ENCODE data around the gene MAB21L1.

Gene MAB21L1

DNA sequence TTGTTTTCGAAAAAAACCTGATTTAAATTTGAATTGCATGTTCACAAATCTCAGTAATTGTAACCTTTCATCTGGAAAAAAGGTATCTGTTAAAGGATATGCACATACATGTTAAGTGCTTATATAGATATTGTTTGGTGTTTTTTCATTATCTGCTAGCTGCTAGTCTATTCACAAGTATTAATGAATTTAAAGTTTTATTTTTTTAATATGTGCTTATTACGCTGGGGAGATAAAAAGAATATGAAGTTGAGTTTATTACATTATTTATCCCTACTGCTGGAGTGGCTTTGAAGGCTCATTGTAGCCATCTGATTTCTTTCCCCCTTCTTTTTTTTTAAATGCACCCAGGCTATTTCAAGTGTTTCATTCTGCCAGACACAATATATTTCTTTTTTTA lies 3.9 kb upstream of the MAB21L1 start:
- TF ChIP-seq, protein P1, sequence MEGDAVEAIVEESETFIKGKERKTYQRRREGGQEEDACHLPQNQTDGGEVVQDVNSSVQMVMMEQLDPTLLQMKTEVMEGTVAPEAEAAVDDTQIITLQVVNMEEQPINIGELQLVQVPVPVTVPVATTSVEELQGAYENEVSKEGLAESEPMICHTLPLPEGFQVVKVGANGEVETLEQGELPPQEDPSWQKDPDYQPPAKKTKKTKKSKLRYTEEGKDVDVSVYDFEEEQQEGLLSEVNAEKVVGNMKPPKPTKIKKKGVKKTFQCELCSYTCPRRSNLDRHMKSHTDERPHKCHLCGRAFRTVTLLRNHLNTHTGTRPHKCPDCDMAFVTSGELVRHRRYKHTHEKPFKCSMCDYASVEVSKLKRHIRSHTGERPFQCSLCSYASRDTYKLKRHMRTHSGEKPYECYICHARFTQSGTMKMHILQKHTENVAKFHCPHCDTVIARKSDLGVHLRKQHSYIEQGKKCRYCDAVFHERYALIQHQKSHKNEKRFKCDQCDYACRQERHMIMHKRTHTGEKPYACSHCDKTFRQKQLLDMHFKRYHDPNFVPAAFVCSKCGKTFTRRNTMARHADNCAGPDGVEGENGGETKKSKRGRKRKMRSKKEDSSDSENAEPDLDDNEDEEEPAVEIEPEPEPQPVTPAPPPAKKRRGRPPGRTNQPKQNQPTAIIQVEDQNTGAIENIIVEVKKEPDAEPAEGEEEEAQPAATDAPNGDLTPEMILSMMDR (IDR thresholded peaks at IDR 0.05; ENCODE audit: borderline replicate concordance, insufficient read depth, low read depth, low read length), result no peak
- H3K4me3 ChIP-seq (ENCODE audit: low read depth, low read length), result no peak overlapping the region

DNA sequence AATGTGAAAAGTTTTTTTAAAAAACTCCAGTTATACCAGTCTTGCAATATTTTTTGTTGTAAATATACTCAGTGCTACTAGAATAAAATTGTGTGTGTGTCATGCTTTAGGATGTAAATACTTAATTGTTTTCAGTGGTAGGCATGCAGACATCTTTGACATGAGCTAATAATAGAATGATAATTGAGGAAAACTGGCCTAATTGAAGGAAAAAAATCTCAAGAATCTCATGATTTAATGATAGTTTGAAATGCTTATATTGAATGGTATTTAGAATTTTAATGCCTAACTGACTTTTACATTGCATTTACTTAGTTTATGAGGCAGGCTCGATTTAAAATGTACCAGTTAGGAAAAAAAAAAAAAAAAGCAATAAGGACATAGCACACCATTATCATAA lies 3.2 kb upstream of the MAB21L1 start:
- no peak overlapping the region for H3K4me3 ChIP-seq (ENCODE audit: low read depth, low read length)

DNA sequence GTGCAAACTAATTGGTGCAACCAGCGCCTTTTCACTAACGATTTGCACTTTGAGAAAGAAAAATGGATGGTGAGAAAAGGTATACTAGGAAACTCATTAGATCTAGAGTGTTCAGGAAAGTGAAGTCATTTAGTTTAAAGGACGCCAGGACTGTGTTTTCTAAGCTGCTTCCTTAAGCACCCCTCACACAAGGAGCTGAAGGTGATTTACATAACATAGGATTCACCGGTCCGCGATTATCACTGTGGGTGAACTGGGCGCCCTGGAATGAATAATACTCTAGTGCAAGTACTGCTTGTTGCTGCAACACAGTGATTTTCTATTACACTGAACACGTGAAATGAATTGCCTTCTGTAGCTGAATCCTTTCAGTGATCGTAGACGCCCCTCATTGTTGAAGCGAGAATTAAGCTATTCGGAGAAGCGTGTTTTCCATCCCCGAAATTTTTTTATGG lies 2.6 kb upstream of the MAB21L1 start:
- TF ChIP-seq, protein P1 (IDR thresholded peaks at IDR 0.05; ENCODE audit: borderline replicate concordance, insufficient read depth, low read depth, low read length), result no peak
- no peak overlapping the region for H3K4me3 ChIP-seq (ENCODE audit: low read depth, low read length)

More for the DNA sequence above, 3.2 kb upstream of the MAB21L1 start:
- TF ChIP-seq, protein P1 (IDR thresholded peaks at IDR 0.05; ENCODE audit: borderline replicate concordance, insufficient read depth, low read depth, low read length), result no peak

DNA sequence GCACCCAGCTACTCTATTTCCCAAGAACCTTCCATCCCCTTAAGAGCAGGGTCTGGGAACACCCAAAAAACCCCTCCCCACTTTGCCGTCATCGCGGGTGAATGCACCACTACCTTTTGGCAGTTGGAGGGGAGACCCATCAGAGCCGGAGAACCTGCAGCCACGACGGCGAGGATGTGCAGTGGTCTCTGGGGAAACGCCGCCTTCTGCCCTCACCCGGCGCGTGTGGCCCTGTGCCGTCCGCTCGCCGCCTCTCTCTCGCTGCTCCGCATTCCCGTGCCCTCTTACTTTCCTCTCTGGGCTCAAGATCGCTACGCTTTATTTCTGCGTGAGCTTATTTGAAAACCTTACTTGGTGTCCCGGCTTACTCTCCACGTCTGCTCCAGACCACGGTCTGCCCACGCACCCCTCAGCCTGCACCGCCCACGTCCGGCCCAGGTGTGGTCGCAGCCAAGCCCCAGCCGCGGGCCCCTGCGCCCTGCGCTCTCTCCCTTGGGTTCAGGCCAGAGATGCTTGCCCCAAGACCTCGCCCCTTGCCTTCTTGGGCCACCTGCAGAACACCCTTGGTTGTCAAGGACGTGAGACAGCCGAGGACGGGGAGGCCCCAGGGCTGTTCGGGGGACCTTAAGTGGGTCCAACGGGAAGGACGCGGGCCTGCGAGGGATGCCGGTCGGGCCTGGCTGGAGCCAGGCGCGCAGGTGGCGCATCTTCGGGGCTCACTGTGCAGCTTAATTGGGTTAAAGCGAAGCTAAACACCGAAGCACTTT lies 2.0 kb upstream of the MAB21L1 start:
- TF ChIP-seq, protein P1 (IDR thresholded peaks at IDR 0.05; ENCODE audit: borderline replicate concordance, insufficient read depth, low read depth, low read length), result no peak
- H3K4me3 ChIP-seq (ENCODE audit: low read depth, low read length), result no peak overlapping the region

DNA sequence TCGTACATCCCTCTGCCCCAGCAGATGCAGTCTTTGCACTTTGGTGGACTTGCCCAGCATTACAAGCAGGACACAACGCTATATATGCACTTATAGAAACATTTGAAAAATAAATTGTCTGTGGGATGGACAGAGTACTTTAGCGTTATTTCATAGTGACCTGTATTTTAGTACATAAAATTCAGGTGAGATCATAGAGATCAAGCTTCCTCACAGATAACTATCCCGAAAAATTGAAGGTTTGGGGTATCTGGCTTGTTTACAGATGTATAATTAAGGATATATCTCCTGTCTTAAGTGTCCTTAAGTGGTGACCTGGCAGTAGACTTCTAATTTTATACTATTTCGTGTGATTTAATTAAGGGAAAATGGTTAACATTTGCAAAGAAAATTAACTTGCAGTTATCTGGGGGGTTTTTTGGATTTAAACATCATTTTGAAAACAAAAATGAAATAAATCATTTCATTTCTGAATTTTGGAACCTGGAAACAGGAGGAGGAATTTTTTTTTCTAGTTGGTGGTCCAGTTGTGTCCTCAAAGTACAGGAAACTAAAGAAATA lies 977 bp upstream of the MAB21L1 start:
- TF ChIP-seq, protein P1 (IDR thresholded peaks at IDR 0.05; ENCODE audit: borderline replicate concordance, insufficient read depth, low read depth, low read length), result no peak
- H3K4me3 ChIP-seq (ENCODE audit: low read depth, low read length), result no peak overlapping the region

DNA sequence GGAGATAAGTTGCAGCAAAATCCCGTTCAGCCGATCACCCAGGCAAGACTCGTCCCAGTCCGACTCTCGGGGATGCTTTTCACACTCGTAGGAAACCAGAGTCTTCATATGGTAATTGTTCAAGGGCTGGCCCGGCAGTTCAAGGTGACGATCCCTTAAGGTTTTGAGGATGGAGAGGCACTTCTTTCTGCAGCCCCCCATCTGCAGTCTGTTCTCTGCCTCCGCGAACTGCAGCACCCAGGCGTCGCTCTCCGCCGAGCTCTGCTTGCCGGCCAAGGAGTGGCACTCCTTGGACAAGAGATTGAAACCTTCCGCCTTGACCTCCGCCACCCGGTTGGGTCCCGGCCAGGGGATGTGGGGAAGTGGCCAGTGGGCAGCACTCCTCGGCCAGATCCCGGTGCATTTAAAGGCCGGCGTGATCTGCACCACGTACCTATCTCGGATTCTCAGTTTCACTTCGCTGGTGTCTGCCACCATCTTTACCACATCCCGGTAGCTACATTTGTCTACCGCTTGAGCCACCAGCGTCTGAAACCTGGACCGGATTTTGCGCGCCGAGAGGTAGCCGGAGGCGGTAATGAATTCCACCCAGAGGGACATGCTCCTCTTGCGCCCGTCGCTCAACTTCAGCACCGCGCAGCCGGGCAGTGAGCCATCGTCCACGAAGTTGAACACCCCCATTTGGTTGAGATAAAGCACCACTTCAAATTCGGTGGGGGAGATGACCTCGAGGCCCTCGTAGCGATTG lies 1.1 kb downstream of the MAB21L1 start:
- TF ChIP-seq, protein P1 (IDR thresholded peaks at IDR 0.05; ENCODE audit: borderline replicate concordance, insufficient read depth, low read depth, low read length), result no peak
- H3K4me3 ChIP-seq (ENCODE audit: low read depth, low read length), result peak overlapping the region; percentile 26
